Kidney (tissue), 14 donors: ENCODE measurements around the gene BBS1. TPM values are rescaled to one million over a fixed set of nuclear protein-coding genes. Genes with fewer than 3 reads are reported as not detected.

Experiments used
- DNase-seq, 5 donors: peaks; one replicate each; pipeline ENCODE4 v3.0.0-alpha.2; 2013 to 2020
- FAIRE-seq: peaks from 2 replicates; lab custom pipeline; 2012; peaks lifted over from hg19 to GRCh38; lab: Jason Lieb, UNC
- H3K27ac ChIP-seq, 2 donors: one replicate each; pipeline ENCODE4 v1.7.0; 2013; ENCODE audit warnings: low read depth in 2 of 2, low read length in 2 of 2, inconsistent platforms in 1 of 2
- H3K27me3 ChIP-seq: one replicate; pipeline ENCODE4 v1.7.1; 2013; ENCODE audit warnings: low read length, inconsistent platforms; ENCODE audit not compliant: control insufficient read depth, insufficient read depth
- H3K36me3 ChIP-seq, 3 donors: one replicate each; pipeline versions ENCODE4 v1.7.0 to v1.7.1; 2013; ENCODE audit warnings: low read length in 3 of 3, control low read depth in 1 of 3, inconsistent platforms in 1 of 3; ENCODE audit not compliant: insufficient read depth in 3 of 3, control insufficient read depth in 2 of 3
- H3K4me1 ChIP-seq, 3 donors: one replicate each; pipeline versions ENCODE4 v1.7.0 to v1.7.1; 2013; ENCODE audit warnings: low read length in 3 of 3, inconsistent platforms in 1 of 3, low read depth in 1 of 3; ENCODE audit not compliant: control insufficient read depth in 2 of 3, insufficient read depth in 2 of 3
- H3K4me3 ChIP-seq, 3 donors: one replicate each; pipeline versions ENCODE4 v1.7.0 to v1.8.1; 2013; ENCODE audit warnings: low read length in 3 of 3, control low read depth in 1 of 3, inconsistent platforms in 1 of 3
- H3K9ac ChIP-seq, 3 donors: one replicate each; pipeline versions ENCODE4 v1.7.0 to v1.7.1; 2013; ENCODE audit warnings: low read length in 3 of 3, control low read depth in 1 of 3, inconsistent platforms in 1 of 3
- H3K9me3 ChIP-seq, 3 donors: one replicate each; pipeline versions ENCODE4 v1.7.0 to v1.7.1; 2013; ENCODE audit warnings: low read length in 3 of 3, control low read depth in 1 of 3, inconsistent platforms in 1 of 3; ENCODE audit not compliant: control insufficient read depth in 2 of 3, insufficient read depth in 1 of 3
- intact Hi-C: fragments of 100-400 bp; cut with DNase I; formaldehyde crosslinking; loops from one replicate; pipeline ENCODE4 v1.11.1; 2022
- polyA plus RNA-seq: library from polyadenylated mRNA; stranded (reverse); fragments of 350-450 nt; fragmentation: Illumina TruSeq; extraction: RNeasy Lipid Tissue Mini Kit (QIAGEN cat#74804); gene quantifications from one replicate; pipeline ENCODE4 v1.2.3, GENCODE V29; 2014; ENCODE audit warnings: low read depth, low replicate concordance; ENCODE audit not compliant: insufficient read depth
- total RNA-seq: library from RNA; stranded (reverse); fragmentation: NEBNext Ultra II Directional; extraction: Animal tissue kit (Norgen Biotek cat#: 25700); gene quantifications from one replicate; pipeline ENCODE4 v1.2.1, GENCODE V29; 2021
- TF ChIP-seq, protein P1 (sequence below): IDR thresholded peaks from 3 replicates; pipeline ENCODE4 v1.5.1; 2012; ENCODE audit warnings: mild to moderate bottlenecking, moderate library complexity, borderline replicate concordance; ENCODE audit not compliant: insufficient read depth; ENCODE audit errors: extremely low read depth
- donor health status: control.
- donor health status: control.
- donor health status: control.
- donor health status: control.
- donor health status: control.
- donor health status: DM: yes; HTN: yes; CAD: no.
- donor health status: Normal renal cell carcinoma (clear cell type).

Gene BBS1
- total and polyA plus RNA-seq, 2 donors from 2014 or later = 30.1 to 85.4 TPM

DNA sequence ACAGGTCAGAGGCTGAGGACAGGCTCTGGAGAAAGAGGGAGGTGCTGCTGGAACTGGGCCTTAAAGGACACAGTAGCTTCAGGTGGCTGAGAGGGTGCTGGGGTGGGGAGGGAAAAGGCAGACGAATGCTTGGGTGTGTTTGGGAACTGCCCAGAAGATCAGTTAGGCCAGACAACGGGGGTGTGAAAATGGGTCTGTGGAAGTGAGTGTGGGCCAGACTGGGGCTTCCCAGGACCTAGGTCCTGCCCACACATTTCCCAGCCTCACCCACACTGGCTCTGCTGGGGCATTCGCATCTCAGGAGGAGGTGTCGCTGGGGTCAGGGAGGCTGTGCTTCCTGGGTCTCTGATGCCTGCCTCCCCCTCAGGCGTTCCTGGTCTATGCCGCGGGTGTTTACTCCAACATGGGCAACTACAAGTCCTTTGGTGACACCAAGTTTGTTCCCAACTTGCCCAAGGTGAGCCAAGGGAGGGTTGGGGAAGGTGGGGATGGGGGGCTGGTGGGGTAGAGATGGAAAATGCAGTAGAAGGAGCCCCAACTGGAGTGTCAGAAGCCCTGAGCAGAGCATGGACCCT lies 25.5 kb upstream of the BBS1 start:
- Histone ChIP-seq H3K9me3 (no peaks in the 10 kb centered on the region), H3K4me1 (peaks cover 0 to 5% (median 5%) of the 10 kb centered on the region in 3 donors), H3K9ac (no peak overlapping the region), H3K27me3 (no peaks in the 10 kb centered on the region), H3K4me3 (no peak overlapping the region), H3K27ac (no peak overlapping the region), H3K36me3 (peaks cover 0 to 6% (median 3%) of the 10 kb centered on the region in 3 donors)
- FAIRE-seq = no peak
- intact Hi-C loops = no loop called here
- peak in 2 of 5 donors; percentile 20 to 61 for DNase-seq
- TF ChIP-seq, protein P1, sequence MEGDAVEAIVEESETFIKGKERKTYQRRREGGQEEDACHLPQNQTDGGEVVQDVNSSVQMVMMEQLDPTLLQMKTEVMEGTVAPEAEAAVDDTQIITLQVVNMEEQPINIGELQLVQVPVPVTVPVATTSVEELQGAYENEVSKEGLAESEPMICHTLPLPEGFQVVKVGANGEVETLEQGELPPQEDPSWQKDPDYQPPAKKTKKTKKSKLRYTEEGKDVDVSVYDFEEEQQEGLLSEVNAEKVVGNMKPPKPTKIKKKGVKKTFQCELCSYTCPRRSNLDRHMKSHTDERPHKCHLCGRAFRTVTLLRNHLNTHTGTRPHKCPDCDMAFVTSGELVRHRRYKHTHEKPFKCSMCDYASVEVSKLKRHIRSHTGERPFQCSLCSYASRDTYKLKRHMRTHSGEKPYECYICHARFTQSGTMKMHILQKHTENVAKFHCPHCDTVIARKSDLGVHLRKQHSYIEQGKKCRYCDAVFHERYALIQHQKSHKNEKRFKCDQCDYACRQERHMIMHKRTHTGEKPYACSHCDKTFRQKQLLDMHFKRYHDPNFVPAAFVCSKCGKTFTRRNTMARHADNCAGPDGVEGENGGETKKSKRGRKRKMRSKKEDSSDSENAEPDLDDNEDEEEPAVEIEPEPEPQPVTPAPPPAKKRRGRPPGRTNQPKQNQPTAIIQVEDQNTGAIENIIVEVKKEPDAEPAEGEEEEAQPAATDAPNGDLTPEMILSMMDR = no peak

DNA sequence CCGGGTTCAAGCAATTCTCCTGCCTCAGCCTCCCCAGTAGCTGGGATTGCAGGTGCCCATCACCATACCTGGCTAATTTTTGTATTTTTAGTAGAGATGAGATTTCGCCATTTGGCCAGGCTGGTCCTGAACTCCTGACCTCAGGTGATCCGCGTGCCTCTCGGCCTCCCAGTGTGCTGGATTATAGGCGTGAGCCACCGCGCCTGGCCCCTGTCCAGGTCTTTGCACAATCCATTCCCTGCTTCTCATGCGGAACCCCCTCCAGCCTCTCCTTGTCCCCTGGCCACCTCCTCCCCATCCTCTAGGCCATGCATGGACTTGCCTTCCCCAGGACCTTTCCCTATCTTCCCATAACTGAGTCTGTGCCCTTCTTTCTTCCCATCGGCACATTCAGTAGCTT lies 21.5 kb upstream of the BBS1 start:
- H3K4me1 ChIP-seq = peaks cover 0 to 9% (median 0%) of the 10 kb centered on the region in 3 donors
- no peak overlapping the region for H3K9ac ChIP-seq
- peaks cover 0 to 8% (median 3%) of the 10 kb centered on the region in 3 donors for H3K36me3 ChIP-seq
- peak in 1 of 5 donors; percentile 14 for DNase-seq
- TF ChIP-seq, protein P1 = no peak
- intact Hi-C loops = no loop called here
- H3K27ac ChIP-seq = no peak overlapping the region
- no peak for FAIRE-seq
- no peaks in the 10 kb centered on the region for H3K27me3 ChIP-seq
- H3K4me3 ChIP-seq = no peak overlapping the region
- no peaks in the 10 kb centered on the region for H3K9me3 ChIP-seq

DNA sequence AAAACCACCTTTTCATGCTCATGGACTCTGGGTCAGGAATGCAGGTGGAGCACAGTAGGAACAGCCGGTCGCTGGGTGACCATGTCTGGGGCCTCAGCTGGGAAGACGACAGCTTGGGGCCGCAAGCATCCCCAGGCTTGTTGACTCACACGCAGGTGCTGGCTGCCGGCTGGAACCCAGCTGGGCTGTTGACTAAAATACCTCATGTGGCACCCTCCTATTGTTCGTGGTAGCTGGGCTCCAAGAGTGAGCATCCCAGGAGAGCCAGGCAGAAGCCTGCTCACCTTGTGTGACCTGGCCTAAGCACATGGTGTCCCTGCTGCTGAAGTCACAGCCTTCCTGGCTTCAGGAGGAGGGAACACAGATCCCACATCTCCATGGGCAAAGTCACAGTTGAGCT lies 20.8 kb upstream of the BBS1 start:
- Histone ChIP-seq H3K36me3 (peaks cover 0 to 8% (median 3%) of the 10 kb centered on the region in 3 donors), H3K27me3 (no peaks in the 10 kb centered on the region), H3K9me3 (no peaks in the 10 kb centered on the region), H3K27ac (no peak overlapping the region), H3K4me3 (no peak overlapping the region), H3K9ac (no peak overlapping the region), H3K4me1 (peaks cover 0 to 8% (median 0%) of the 10 kb centered on the region in 3 donors)
- no peak for FAIRE-seq
- no peak for DNase-seq
- TF ChIP-seq, protein P1 = no peak
- intact Hi-C loops = no loop called here
